HT-29 (cell line): Measurements from ENCODE around the gene SHISA3. TPM values are rescaled to one million over a fixed set of nuclear protein-coding genes. Genes with fewer than 3 reads are reported as not detected.

Experiments
- DNase-seq: peaks from one replicate; pipeline ENCODE4 v3.0.0-alpha.2; 2015; ENCODE audit warnings: low spot score
- total RNA-seq: library from RNA; depleted of rRNA; stranded (reverse); fragments of >200 nt; shearing (Covaris generic); gene quantifications from 2 replicates; pipeline ENCODE4 v1.2.3, GENCODE V29; 2014; rRNA removed

The SHISA3 gene
- total RNA-seq, 1 experiment from 2014 or later = not detected

GRCh38 chr4:42445038-42445437 is 47.8 kb downstream of the SHISA3 start:
- DNase-seq = no peak

- DNase-seq = no peak
Observed at GRCh38 chr4:42446823-42447222, 49.5 kb downstream of the SHISA3 start.

Other genes with a start within 250 kb of the SHISA3 start
- gene BEND4, start 244.8 kb upstream of the SHISA3 start, total RNA-seq = not detected in 2 replicates